ENCODE measurements around the gene KIFAP3.

The KIFAP3 gene

GRCh38 chr1:169933984-169934725 lies 140.3 kb downstream of the KIFAP3 start:
- peak; percentile 77 for DNase-seq (ENCODE audit: low read depth)
- TF ChIP-seq CTCF (conservative IDR thresholded peaks at IDR 0.05; ENCODE audit: low read depth, low read length) = no peak

GRCh38 chr1:169931795-169932231 lies 142.7 kb downstream of the KIFAP3 start:
- TF ChIP-seq CTCF (conservative IDR thresholded peaks at IDR 0.05; ENCODE audit: low read depth, low read length) = no peak
- no peak overlapping the region for H3K4me3 ChIP-seq (ENCODE audit: low read length)
- peak; percentile 47 for DNase-seq (ENCODE audit: low read depth)

More at GRCh38 chr1:169933984-169934725, 140.3 kb downstream of the KIFAP3 start:
- H3K4me3 ChIP-seq (ENCODE audit: low read length) = no peak overlapping the region

- no peak for DNase-seq (ENCODE audit: low read depth)
- TF ChIP-seq CTCF (conservative IDR thresholded peaks at IDR 0.05; ENCODE audit: low read depth, low read length) = no peak
- H3K4me3 ChIP-seq (ENCODE audit: low read length) = no peak overlapping the region
These were observed 145.3 kb downstream of the KIFAP3 start for GRCh38 chr1:169929210-169929526.

- no peak overlapping the region for H3K4me3 ChIP-seq (ENCODE audit: low read length)
- no peak for DNase-seq (ENCODE audit: low read depth)
- TF ChIP-seq CTCF (conservative IDR thresholded peaks at IDR 0.05; ENCODE audit: low read depth, low read length) = peak; percentile 62
These were observed 145.9 kb downstream of the KIFAP3 start for GRCh38 chr1:169928438-169929209.

- DNase-seq (ENCODE audit: low read depth) = peak; percentile 71
- no peak overlapping the region for H3K4me3 ChIP-seq (ENCODE audit: low read length)
- no peak for TF ChIP-seq CTCF (conservative IDR thresholded peaks at IDR 0.05; ENCODE audit: low read depth, low read length)
These were observed 148.7 kb downstream of the KIFAP3 start for GRCh38 chr1:169925505-169926482.

GRCh38 chr1:169924829-169925228 lies 149.7 kb downstream of the KIFAP3 start:
- DNase-seq (ENCODE audit: low read depth) = no peak
- no peak for TF ChIP-seq CTCF (conservative IDR thresholded peaks at IDR 0.05; ENCODE audit: low read depth, low read length)

More at GRCh38 chr1:169924829-169925228, 149.7 kb downstream of the KIFAP3 start:
- no peak overlapping the region for H3K4me3 ChIP-seq (ENCODE audit: low read length)
